ENCODE results near the gene RBM20.
"Not testable (repeated sequence)": the region's sequence is repeated elsewhere in the genome, so short reads cannot be mapped to it uniquely, and the experiment has no call there.

RBM20 gene

DNA sequence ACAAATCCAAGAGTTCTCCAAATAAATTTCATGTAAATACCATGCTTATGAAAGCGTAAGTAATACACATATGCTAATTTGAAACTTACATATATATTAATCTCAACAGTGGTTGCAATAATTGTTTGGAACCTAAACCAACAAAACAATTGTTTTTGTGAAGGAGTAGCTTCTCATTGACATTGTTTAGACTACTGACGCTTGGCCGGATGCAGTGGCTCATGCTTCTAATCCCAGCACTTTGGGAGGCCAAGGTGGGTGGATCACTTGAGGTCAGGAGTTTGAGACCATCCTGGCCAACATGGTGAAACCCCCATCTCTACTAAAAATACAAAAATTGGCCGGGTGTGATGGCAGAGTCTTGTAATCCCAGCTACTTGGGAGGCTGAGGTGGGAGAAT, 61.5 kb downstream of the RBM20 start:
- DNase-seq (ENCODE audit: low read depth in 2 of 2), result not testable (repeated sequence)

DNA sequence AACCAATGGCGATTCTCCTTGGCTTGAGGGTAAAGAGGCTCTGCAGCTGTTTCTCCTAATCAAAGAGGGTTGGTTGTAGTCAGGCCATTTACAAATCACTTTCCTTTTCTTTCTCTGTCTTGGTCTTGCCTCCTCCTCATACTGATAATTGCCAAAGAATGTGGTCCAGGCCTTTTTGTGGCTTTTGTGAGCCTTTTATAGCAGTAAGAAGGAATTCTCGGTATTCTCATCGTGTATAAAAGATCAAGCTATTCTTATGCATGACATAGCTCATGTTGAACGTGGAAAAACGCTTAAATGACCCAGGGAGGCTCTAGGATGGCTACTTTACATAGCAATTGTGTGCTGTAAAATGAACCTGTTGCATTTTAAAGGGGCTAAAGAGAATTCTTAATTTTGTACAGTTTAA, 62.6 kb downstream of the RBM20 start:
- peak; percentile 81 to 83 for DNase-seq (ENCODE audit: low read depth in 2 of 2)

DNA sequence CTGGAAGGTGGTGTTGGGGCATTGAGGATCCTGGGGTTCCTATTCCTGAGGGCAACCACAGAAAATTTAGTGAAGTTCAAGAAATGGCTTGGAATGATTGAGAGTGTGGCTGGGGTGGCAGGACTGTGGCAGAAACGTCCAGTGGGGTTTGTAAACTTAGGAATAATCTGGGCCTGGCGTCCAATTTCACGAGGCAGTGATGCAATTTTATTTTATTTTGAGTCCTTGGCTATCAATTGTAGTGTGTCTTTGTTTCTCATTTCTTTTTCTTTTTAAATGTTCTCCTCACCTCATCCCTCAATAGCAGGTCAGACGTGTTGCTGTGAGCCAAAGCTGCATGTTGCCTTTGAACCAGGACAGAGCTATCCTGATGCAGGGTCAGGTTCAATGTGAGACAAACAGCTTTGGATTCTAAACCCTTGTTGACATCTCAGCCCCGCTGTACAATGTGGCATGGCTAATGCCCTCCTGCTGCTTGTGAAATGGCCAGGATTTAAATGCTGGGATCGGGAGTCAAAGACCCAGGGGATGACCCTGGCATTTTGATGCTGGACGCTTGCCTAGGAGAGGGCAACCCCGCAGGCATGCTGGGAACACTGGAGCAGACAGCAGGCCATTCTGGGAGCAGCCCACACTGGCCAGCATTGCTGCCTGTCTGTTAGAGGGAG, 64.8 kb downstream of the RBM20 start:
- DNase-seq (ENCODE audit: low read depth in 2 of 2), result no peak

DNA sequence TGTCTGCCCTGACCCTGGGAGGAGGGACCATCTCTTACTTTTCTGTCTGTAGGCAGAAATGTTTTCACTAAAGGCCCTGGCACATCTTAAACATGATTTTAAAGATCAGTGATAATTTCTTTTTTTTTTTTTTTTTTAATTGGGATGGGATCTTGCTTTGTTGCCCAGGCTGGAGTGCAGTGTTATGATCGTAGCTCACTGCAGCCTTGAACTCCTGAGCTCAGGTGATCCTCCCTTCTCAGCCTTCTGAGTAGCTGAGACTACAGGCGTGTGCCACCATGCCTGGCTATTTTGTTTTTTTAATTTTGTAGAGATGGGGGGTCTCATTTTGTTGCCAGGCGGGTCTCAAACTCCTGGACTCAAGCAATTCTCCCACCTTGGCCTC, 65.3 kb downstream of the RBM20 start:
- DNase-seq (ENCODE audit: low read depth in 2 of 2), result no peak

DNA sequence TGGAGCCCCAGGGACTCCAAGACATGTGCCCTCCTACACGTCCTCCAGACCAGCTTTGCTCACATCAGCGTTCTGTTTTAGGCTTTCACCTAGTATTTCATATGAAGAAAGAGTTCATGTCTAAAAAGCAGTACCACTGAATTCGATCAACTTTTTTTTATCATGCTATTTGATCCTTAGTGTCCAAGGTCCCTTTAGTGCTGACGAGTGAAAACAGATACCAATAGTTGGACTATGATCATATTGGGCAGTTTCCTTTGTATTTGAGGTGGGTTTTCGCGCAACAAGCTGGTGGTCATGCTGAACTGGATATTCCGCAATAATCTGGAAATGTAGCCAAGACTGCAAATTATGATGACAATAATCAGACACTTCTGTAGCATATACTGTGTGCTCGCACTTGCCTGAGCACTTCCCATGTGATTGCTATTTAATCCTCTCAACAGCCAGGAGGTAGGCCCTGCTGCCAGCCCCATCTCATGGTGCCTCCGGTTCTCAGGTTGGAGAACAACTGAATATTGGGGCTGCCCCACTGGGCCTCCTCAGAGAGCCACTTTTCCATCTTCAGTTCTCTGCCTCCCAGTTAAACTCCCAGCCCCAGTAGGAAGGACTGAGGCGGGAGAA, 65.9 kb downstream of the RBM20 start:
- DNase-seq (ENCODE audit: low read depth in 2 of 2), result no peak

DNA sequence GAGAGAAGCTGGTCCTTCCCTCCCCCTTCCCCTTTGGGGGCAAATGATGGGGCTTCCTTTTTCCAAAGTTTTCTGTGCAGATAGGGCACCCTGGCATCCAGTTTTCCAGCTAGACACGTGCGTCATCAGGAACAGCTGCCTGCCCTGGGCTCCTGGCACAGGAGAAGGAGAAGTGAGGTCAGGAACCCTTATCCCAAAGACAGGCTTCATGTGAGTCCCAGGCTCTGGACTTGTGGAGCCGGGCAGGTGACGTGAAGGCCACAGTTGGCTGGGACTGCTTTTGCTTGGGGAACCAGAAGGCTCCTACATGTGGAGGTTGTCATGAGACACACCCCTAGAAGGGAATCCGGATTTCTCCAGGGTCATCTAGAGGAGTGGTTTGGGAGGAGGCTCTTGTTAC, 66.5 kb downstream of the RBM20 start:
- DNase-seq (ENCODE audit: low read depth in 2 of 2), result no peak

DNA sequence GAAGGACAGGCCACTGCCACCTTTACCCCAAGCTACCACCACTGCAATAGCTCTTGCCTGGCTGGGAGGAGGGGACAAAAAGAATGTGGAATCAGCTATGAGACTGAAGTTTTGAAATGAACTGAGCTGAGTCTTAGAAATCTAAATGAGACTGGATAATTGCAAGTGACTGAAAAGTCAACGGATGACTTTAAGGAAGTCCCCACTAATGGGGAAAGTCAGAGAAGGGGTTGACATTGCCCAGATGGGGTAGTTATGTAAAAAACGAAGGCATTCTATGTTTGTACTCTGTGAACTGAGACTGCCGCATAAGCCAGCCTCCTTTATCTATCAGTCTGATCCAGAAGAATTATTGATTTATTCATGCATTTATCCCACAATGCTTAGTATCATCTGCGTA, 67.2 kb downstream of the RBM20 start:
- no peak for DNase-seq (ENCODE audit: low read depth in 2 of 2)

DNA sequence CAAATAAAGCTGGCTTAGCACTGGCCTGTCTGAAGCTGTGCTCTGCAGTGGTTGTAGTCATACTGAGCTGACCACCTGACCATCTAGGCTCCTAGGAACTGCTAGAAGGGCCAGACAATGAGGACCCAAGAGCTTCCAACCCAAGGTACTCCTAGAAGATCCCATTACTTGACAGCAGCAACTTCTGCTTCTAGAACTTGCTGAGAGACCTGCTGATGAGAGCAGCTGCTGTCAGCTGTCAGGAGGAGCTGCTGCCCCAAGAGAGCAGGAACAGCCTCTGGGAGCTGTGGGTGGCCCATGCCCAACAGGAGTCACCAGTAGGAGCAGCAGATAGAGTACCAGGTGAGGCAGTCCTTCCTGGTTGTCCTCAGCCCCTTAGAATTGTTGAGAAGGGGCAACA, 70.2 kb downstream of the RBM20 start:
- DNase-seq (ENCODE audit: low read depth in 2 of 2), result no peak

DNA sequence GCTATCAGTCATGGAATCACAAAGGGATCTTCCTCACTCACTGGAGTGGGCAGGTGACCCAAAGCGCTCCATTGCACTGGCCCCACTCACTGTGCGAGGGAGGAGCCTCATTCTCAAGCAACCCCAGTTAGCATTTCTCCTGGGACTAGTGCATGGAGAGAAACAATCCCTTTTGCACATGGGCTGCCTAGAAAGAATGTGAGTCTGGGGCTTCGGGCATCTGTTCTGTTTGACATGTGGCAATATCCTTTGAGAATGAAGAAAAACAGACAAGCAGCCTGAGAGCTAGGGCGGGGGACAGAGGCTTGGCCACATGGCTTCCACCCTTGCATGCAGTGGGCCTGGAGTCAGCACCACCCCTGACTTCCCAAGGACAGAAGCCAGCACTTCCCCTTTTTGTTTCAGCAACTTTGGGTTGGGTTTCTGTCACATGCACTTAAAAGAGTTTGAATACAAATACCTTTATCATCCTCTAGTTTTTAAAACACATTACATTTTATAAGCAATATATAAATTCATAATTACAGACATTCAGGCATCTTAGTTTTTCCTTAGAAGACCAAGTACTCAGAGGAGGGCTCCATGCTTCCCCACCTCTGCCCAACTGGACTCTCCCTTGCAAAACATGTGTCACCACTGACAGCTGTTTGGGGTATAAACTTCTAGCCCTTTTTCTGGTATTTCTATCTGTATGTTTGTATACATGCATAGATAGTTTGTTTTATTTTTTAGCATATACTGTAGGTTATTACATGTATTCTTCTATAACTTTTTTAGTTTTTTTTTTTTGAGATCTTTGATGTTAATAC, 73.8 kb downstream of the RBM20 start:
- DNase-seq (ENCODE audit: low read depth in 2 of 2), result no peak

DNA sequence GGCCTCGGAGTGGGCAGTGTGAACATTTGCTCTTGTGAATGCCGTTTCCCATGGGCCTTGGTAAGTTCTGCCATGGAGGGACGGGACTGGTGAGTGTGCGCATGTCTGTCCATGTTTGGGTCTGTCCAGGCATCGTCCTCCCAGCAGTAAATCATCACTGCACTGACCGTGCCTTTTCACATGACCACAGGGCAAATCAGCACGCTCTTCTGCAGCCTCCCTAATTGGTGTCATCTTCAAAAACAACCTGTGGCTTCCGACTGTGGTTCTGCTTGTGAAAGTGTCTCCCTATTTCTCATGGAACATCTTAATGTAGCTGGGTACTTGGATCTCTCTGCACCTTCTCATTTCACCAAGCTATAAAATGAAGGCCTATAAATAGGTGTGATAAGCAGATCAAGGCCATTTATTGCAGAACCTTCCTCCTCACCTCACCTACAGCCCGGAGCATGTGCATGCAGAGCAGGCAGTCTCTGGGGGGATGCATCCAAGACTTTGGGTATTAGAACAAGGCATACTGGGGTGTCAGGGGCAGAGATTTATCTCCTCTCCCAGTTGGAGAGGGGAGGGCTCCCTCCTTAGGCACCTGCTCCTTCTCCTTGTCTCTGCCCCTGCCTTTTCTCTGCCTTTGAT, 77.4 kb downstream of the RBM20 start:
- no peak for DNase-seq (ENCODE audit: low read depth in 2 of 2)

DNA sequence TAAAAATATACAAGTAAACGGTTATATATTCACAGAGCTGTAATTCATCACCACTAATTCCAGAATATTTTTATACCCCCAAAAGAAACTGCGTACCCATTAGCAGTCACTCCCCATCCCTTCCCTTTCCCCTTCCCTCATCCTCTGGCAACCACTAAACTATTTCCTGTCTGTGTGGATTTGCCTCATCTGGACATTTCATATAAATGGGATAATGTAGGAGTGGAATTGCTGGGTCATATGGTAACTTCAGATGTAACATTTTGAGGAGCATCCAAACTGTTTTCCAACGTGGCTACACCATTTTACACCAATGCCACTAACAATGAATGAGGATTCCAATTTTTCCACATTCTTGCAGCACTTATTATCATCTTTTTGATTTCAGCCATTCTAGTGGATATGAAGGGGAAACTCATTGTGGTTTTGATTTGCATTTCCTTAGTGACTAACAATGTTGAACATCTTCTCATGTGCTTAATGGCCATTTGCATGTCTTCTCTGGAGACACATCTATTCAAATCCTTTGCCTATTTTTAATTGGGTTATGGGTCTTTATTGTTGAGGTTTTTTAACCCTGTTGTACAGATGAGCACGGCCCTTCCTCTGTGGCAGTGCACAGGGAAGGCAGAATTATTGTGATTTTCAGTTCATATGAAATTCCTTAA, 79.2 kb downstream of the RBM20 start:
- DNase-seq (ENCODE audit: low read depth in 2 of 2), result no peak

DNA sequence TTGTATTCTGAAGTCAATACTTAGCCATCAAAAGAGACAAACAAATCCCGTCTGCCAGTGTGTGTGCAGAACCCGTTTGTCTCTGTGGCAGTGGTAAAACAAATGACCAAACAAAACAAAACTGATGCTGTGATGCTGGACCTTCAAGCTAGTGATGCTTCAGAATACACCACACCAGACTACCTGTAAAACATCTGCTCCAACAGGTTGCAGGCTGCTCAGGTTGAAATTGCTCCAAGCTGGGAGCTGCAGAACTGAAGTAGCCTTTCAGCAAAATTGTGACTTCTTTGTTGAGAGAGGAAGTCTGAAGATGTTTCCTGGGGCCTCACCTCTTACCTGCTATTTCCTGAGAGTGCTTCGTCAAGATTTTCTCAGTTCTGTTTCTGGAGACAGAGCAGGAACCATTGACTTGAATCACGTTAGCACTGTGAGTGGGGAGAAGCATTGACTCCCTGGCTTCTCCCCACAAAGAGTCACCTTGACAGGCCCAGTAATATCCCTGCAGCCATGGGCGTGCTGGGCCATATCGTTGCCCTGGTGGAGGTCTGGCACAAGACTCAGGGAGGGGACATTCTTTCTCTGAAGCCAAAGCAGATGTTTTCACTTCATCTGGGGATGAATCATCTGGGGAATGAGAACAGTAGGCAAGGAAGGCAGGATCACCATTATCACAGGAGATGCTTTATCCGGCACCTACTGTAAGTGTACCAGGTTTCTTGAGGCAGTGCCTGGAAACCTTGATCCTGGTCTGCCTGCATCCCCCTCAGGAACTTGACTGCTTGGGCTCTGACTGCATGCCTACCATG, 80.2 kb downstream of the RBM20 start:
- no peak for DNase-seq (ENCODE audit: low read depth in 2 of 2)

DNA sequence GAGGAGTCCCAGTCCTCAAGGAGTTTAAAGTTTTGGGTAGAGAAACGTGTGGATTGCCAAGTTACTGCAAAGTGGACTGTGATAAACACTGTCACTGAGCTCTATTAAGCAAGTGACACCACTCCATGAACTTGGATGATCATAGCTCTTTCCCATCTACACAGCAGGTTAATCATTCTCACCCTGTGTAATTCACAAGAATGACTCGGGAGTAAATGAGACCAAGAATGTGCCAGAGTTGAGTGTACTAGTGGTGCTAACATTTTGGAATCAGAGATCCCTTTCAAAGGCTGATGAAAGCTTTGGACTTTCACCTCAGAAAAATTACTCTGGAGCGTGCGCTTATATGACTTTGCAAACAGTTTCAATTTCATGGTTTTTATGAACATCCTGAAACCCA, 80.8 kb downstream of the RBM20 start:
- DNase-seq (ENCODE audit: low read depth in 2 of 2), result no peak

DNA sequence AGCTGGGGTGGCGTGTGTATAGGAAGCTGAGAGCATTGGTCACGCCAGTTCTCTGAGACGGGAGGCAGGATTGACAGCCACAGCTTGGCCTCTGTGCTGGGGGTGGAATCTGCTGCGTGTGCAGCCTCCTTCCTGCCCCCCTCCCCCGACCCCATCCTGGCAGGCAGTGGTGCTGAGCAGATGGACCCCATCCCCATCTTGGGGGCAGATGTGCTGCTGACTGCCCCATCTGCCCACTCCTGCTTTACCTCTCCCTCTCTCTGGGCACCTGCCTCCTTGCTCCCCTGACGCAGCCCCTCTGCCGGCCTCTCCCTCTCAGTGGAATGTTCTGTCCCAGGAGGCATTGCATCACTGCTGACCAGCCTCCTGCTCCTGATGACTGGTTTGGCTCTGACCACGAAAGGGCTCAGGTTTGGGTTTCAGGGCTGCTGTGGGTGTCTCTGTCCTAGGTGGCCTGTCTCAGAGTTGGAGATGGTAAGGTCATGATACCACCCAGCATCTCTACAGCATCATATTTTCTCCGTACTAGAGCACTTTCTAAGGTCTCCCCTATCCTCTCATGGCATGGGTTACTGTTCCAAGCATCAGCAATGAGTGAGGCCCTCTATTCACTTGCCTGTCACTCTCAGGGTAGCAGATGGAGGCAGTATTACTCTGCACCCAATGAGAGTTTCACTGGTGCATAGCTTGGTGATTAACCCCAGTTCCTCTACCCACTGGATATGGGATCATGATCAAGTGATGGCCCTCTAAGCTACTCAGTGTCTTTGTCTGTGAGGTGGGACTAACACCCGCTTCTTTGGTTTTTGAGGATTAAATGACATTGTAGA, 81.9 kb downstream of the RBM20 start:
- DNase-seq (ENCODE audit: low read depth in 2 of 2), result no peak

DNA sequence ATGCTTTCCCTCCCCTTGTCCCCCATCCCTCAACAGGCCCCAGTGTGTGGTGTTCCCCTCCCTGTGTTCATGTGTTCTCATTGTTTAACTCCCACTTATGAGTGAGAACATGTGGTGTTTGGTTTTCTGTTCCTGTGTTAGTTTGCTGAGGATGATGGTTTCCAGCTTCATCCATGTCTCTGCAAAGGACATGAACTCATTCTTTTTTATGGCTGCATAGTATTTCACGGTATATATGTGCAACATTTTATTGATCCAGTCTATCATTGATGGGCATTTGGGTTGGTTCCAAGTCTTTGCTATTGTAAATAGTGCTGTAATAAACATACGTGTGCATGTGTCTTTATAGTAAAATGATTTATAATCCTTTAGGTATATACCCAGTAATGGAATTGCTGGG, 83.6 kb downstream of the RBM20 start:
- DNase-seq (ENCODE audit: low read depth in 2 of 2), result not testable (repeated sequence)

DNA sequence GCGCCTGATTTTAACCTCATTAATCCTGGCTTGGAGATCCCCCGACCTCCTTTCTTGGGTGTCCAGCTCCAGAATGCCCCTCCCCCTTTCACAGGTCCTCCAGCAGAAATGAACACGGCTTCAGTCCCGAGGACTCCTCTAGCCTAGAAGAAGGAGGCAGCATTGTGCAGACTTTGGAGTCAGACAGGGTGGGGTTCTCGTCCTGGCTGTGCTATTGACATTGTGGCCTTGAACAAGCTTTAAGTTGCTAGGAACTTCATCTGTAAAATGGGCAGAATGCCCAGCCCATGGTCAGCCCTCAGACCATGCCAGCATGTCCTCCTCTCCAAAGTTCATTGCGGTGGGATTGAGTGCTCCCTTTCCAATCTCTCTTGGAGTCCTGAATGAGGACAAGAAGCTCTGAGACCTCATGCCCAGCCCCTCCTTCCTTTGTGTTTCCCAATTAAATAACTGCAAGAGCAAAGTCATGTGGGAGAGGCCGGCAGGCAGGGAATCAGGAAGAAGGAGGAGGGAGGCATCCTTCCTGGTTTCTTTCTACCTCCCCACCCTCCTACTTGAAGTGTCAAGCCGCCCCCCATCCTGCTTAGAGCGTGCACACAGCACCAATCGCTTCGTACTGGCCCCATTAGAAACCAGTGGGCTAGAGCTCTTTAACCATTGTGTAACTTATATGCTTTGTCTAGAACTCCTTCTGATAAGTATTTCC, 86.4 kb downstream of the RBM20 start:
- DNase-seq (ENCODE audit: low read depth in 2 of 2), result no peak

DNA sequence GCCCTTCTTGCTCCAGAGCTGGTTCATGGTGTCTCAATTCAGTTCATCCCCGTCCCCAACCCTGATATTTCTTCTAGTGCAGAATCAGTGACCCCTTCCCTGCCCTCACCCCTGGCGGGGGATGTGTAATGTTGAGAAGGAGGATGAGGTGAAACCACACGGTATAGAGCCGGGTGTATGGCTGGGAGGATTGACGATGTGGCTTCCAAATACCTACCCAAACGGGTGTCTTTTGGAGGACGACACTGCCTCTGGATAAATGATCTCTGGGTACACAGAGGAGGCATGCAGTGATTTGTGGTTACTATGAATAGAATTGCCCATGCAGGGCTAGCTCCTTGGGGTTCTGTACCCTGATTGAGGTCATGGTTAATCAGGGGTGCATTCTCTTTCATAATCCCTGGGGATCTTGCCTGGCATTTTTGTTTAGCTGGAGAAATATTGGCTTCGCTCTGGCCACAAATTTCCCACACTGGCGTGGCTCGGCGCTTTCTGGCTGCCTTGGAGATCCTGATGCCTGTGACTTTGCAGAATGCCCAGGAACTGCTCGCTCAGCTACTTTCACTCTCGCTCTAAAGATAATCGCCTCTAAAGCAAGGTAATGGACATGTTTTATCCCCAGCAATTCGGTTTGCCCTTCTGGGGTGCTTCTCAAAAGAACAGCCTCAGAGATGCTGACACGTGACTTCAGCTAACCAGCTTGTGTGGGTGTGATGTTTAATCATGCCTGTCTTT, 89.2 kb downstream of the RBM20 start:
- DNase-seq (ENCODE audit: low read depth in 2 of 2), result no peak

DNA sequence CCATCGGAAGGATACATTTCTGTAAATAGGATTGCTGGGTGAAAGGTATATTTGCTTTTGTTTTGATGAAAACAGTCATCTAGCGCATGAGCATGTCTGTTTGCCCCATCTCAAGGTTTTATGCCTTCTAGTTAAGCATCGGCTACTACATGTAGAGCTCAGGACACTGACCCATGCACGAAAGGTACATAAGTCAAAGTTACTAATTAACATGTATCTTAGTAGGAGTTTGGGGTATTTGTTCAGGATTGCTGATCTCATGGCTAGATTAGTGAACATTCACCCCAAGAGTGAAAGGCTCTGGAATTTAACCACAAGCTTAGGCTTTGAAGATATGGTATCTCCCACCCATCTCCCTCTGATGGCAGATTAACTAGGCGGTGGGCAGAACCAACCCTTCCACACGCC, 91.5 kb downstream of the RBM20 start:
- DNase-seq (ENCODE audit: low read depth in 2 of 2), result no peak
